ENCODE data around the gene LYZL6.

LYZL6 gene

GRCh38 chr17:35889818-35890773 is 53.4 kb downstream of the LYZL6 start:
- H3K4me3 ChIP-seq (ENCODE audit: low read depth, low read length): no peak overlapping the region
- no peak for TF ChIP-seq CTCF (IDR thresholded peaks at IDR 0.05; ENCODE audit: insufficient read depth, low read depth, low read length, missing control alignments)
- DNase-seq (ENCODE audit: low read depth): no peak

GRCh38 chr17:35889241-35889640 is 54.3 kb downstream of the LYZL6 start:
- DNase-seq (ENCODE audit: low read depth): no peak
- H3K4me3 ChIP-seq (ENCODE audit: low read depth, low read length): no peak overlapping the region
- TF ChIP-seq CTCF (IDR thresholded peaks at IDR 0.05; ENCODE audit: insufficient read depth, low read depth, low read length, missing control alignments): no peak

All from GM12865 (cell line).